COLO668 (cell line): ENCODE measurements around the gene AMTN.
"Not testable (repeated sequence)": the region's sequence is repeated elsewhere in the genome, so short reads cannot be mapped to it uniquely, and the experiment has no call there.

Source experiments
- DNase-seq: peaks from one replicate; lab custom pipeline; 2025; ENCODE audit not compliant: unreplicated experiment; lab: John Stamatoyannopoulos, UW

Gene AMTN, protein sequence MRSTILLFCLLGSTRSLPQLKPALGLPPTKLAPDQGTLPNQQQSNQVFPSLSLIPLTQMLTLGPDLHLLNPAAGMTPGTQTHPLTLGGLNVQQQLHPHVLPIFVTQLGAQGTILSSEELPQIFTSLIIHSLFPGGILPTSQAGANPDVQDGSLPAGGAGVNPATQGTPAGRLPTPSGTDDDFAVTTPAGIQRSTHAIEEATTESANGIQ

GRCh38 chr4:70518269-70518668 lies at the start of gene AMTN:
AMTN (plus strand) TSS chr4:70518569; CDS start chr4:70518778, 209 bp downstream.
- DNase-seq: no peak

GRCh38 chr4:70471897-70472296 lies 46.5 kb upstream of the AMTN start, which contains the start of gene MUC7:
MUC7 (plus strand) TSS chr4:70472197; CDS start chr4:70474022, 1,825 bp downstream.
- DNase-seq: no peak

- no peak for DNase-seq
Observed at GRCh38 chr4:70473679-70474078, 44.7 kb upstream of the AMTN start.

DNA sequence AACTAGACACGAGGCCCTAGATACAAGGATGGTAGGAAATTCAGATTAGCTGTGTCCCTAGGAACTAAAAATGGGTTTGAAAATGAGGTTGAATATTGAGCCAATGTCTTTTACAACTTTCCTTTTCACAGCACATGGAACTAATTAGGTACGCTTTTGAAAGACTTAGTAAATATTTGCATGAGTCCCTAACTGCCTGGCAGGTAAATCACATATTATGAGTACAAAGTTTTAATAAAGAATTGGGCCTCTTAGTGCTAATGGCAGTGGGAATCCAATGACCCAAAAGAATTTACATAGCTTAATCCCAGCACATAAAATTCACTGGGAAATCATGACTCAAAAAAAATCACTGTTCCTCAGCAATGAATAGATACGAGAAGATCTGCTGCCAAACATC lies 29.6 kb upstream of the AMTN start:
- DNase-seq: no peak

GRCh38 chr4:70496231-70496630 lies 22.1 kb upstream of the AMTN start:
- no peak for DNase-seq

GRCh38 chr4:70501838-70502237 lies 16.5 kb upstream of the AMTN start:
- DNase-seq: not testable (repeated sequence)

GRCh38 chr4:70504733-70505132 lies 13.6 kb upstream of the AMTN start:
- DNase-seq: no peak

DNA sequence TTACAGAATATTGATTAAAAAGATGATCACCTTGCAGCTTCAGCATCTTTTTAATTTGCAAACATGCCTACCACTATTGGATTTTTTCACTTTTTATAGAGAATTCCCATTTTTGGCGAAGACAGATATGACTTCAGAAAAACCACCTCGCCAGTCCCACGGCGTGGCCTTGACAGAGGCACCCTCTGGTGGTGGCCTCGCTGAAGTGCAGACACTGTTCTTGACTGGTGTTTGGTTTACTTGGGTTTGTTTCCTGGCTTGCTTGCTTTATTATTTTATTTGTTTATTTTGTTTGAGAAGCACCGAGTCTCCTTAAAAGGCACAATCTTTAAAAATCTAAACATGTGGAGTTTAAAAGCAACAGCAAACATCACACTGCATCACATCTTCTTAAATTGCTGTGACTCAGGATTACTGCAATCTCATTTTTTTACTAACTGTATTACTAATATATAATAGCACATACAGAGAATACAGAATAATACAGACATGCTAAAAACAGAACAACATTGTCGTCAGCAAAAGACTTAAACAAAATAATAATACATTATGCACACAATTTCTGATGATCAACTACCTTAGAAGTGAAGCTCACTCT lies 13.1 kb upstream of the AMTN start:
- peak; percentile 58 for DNase-seq

DNA sequence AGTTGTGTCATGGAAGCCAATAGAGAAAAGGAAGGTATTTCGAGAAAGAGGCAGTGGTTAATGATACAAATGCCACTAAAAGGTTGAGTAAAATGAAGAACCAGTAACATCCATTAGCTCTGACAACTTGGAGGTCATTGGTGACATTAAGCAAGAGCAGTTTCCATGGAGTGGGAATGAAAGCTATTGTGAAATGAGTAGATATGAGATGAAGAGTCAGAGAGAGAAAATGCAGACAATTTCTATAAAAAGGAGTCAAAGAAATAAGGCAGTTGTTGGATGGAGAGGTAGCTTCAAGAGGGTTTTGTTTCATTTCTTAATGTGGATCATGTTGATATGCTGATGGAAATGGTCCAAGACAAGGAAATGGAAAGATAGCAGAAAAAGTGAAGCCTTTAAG lies 9.6 kb upstream of the AMTN start:
- DNase-seq: no peak

- no peak for DNase-seq
Observed at GRCh38 chr4:70511365-70511764, 7.0 kb upstream of the AMTN start.

DNA sequence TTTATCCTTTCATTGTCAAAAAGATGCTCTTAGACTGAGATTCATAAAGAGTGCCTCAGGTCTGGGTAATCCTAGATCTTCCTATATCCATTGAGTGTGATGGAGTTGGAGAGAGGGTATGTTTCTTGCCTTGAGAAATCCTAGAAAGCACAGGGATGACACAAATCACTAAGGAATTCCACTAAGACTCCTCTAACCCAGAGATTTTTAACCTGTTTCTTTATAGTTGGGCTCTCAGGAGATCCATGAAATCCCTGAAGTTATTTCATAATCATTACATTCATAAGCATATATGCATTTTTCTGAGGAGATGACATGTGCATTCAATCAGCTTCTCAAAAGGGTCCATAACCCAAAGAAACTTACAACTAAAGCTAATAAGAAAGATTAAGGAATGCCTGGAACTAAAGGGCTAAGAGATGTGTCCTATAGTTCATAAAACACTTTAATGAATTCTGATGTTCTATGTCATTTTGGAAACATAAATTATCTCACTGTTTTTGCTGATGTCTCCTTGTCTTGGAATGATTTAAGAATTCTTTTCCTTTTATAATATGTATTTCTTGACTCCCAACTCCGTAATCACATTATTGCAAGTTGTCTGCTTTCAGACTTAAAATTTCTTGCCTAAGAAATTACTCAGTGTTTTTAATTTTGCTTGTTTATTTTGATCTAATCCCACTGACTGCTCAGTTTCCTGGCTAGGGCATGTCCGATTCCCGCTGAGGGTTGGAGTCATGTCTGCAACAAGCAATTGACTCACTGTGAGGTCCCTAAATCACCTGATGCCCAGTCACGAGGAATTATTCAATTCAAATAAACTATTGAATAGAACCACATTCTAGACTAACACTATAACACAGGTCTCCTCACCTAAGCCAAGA lies 2.8 kb upstream of the AMTN start:
- no peak for DNase-seq

DNA sequence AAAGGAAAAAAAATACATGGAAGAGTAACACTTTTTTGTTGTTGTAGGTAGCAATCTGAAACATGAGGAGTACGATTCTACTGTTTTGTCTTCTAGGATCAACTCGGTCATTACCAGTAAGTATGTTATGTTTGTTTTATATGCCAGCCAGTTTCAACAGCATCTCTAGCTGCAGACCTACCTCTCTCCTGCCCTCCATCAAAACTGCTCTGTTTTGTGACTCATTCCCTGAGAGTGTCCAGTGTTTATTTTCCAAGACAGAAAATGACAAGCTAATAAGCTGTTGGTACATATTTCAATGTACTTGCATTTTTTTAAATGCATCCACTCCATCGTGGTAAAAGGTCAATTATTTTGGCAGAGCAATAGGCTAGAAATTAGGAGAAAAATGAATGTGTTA lies 347 bp downstream of the AMTN start:
- DNase-seq: no peak

DNA sequence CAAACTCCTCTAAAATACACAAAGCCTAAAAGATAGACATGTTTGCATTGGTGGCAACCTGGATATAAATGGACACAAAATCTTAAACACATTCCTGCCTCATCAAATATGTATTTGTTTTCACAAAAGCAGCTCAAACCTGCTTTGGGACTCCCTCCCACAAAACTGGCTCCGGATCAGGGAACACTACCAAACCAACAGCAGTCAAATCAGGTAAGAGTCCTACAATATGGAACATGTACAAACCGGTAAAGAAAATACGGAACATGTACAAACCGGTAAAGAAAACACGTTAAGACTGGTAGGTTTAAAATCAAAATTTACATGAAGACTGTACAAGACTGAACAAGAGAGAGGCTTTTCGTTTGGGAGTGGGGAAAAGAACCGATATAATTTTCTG lies 4.3 kb downstream of the AMTN start:
- no peak for DNase-seq

DNA sequence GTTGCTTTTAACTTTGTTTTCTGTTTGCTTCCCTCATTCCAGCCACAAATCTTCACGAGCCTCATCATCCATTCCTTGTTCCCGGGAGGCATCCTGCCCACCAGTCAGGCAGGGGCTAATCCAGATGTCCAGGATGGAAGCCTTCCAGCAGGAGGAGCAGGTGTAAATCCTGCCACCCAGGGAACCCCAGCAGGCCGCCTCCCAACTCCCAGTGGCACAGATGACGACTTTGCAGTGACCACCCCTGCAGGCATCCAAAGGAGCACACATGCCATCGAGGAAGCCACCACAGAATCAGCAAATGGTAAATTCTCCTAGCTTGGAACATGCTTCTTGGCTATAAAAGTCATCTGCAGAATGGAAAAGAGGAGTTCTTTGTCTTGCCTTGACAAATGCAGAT lies 12.6 kb downstream of the AMTN start:
- DNase-seq: no peak

- no peak for DNase-seq
Observed at GRCh38 chr4:70531981-70532380, 13.6 kb downstream of the AMTN start.

DNA sequence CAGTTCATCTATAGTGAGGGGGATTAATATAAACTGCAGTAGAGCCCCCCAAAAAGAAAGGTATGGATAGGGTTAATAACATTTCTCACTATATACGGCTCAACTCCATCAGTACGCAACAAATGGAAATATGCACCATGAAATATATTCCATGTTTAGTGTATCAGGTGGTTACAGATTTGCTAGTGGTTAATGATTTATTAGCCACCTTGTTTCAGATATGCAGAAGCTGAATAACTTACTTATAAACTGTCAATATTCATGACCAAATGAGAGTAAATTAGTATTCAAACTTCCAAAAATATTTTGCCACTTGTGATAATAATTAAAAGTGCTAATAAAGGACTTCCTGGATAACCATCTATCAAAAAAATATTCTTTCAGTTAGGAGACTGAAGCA lies 14.8 kb downstream of the AMTN start:
- DNase-seq: no peak

DNA sequence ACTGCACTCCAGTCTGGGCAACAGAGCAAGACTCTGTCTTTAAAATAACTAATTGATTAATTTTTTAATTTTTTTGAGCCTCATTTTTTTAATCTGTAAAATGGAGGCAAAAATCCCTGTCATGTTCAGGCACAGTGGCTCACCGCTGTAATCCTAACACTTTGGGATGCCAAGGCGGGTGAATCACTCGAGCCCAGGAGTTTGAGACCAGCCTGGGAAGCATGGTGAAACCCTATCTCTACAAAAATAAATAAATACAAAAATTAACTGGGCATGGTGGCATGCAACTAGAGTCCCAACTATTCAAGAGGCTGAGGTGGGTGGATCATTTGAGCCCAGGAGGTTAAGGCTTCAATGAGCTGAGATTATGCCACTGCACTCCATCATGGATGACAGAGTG lies 15.4 kb downstream of the AMTN start:
- no peak for DNase-seq

DNA sequence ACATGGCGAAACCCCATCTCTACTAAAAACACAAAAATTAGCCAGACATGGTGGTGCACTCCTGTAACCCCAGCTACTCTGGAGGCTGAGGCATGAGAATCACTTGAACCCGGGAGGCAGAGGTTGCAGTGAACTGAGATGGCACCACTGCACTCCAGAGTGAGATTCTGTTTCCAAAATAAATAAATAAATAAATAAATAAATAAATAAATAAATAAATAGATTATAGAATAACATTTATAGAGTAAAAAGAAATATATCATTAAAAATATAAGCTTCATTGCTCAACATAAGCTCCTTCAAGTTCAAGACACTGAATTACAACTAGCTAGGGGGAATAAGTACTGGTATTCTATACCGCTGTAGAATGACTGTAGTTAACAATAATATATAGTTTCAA lies 16.5 kb downstream of the AMTN start:
- DNase-seq: not testable (repeated sequence)

GRCh38 chr4:70538869-70539268 lies 20.5 kb downstream of the AMTN start:
- no peak for DNase-seq

DNA sequence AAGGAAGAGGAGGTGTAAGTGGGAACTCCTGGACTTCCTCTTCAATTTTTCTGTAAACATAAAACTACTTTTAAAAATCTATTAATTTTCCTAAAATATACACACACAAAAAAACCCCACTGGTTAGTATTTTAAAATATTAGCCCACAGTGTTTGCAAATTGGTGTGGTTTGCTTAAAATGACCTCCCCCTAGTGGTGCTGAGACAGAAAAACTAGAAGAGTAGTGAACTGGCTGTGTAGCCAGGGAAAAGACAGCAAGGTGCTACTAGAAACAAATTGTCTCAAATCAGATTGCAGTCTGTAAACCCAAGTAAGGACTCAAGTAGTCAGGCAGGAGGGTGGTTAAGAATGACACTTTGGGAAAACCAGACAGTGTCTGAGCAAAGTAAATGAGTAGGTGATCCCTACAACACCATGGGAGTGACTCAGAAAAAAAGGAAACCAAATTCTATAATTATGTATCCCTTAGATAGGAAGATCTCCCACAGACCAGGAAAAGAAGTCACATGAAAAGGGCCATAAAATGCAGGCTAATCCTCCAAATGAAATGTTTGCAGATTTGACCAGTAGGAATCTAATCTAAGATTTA lies 26.0 kb downstream of the AMTN start:
- DNase-seq: no peak

- no peak for DNase-seq
Observed at GRCh38 chr4:70556856-70557255, 38.5 kb downstream of the AMTN start.
